ENCODE data around the gene GABRG3.

DNA sequence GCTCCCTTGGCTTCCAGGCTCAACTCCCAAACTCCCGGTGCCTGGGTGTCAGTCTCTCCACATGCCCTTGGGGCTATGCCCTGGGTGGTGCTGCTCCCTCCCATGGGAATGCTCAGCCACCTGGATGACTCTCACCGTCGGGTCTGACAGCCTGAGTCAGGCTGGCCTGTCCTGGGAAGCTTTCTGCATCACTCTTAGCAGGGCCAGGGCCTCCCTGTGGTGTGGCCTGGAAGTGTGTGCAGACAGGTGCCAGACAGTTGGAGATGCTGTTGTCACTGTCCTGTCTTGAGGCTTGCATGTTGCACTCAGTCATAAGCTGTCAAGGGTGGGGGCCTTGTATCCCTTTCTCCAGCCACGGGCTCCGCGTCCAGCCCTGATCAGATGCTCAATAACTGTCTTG is 71.7 kb downstream of the GABRG3 start:
- TF ChIP-seq, protein P1, sequence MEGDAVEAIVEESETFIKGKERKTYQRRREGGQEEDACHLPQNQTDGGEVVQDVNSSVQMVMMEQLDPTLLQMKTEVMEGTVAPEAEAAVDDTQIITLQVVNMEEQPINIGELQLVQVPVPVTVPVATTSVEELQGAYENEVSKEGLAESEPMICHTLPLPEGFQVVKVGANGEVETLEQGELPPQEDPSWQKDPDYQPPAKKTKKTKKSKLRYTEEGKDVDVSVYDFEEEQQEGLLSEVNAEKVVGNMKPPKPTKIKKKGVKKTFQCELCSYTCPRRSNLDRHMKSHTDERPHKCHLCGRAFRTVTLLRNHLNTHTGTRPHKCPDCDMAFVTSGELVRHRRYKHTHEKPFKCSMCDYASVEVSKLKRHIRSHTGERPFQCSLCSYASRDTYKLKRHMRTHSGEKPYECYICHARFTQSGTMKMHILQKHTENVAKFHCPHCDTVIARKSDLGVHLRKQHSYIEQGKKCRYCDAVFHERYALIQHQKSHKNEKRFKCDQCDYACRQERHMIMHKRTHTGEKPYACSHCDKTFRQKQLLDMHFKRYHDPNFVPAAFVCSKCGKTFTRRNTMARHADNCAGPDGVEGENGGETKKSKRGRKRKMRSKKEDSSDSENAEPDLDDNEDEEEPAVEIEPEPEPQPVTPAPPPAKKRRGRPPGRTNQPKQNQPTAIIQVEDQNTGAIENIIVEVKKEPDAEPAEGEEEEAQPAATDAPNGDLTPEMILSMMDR (conservative IDR thresholded peaks at IDR 0.05; ENCODE audit: low read depth, low read length): no peak
- TF ChIP-seq POLR2A (IDR thresholded peaks at IDR 0.05; ENCODE audit: low read depth, low read length): no peak
- TF ChIP-seq NFE2L2 (IDR thresholded peaks at IDR 0.05; ENCODE audit: low read depth, low read length): no peak
- no peak for TF ChIP-seq CEBPB (IDR thresholded peaks at IDR 0.05; ENCODE audit: low read depth, low read length)
- no peak for TF ChIP-seq MXI1 (IDR thresholded peaks at IDR 0.05; ENCODE audit: borderline replicate concordance, low read depth, low read length)
- TF ChIP-seq, protein P2, sequence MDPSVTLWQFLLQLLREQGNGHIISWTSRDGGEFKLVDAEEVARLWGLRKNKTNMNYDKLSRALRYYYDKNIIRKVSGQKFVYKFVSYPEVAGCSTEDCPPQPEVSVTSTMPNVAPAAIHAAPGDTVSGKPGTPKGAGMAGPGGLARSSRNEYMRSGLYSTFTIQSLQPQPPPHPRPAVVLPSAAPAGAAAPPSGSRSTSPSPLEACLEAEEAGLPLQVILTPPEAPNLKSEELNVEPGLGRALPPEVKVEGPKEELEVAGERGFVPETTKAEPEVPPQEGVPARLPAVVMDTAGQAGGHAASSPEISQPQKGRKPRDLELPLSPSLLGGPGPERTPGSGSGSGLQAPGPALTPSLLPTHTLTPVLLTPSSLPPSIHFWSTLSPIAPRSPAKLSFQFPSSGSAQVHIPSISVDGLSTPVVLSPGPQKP (IDR thresholded peaks at IDR 0.05; ENCODE audit: borderline replicate concordance, low read depth, low read length): no peak
- TF ChIP-seq RCOR1 (IDR thresholded peaks at IDR 0.05; ENCODE audit: insufficient replicate concordance, low read length): no peak
- TF ChIP-seq MAZ (IDR thresholded peaks at IDR 0.05; ENCODE audit: borderline replicate concordance, low read depth, low read length): no peak
- TF ChIP-seq BHLHE40 (IDR thresholded peaks at IDR 0.05; ENCODE audit: low read depth, low read length): no peak
- TF ChIP-seq, protein P3, sequence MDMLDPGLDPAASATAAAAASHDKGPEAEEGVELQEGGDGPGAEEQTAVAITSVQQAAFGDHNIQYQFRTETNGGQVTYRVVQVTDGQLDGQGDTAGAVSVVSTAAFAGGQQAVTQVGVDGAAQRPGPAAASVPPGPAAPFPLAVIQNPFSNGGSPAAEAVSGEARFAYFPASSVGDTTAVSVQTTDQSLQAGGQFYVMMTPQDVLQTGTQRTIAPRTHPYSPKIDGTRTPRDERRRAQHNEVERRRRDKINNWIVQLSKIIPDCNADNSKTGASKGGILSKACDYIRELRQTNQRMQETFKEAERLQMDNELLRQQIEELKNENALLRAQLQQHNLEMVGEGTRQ (IDR thresholded peaks at IDR 0.05; ENCODE audit: low read depth, low read length): no peak

Data from IMR-90 (cell line).